ES-I3 (cell line): ENCODE measurements around the gene GOLGA6B.
"Not testable (repeated sequence)": the region's sequence is repeated elsewhere in the genome, so short reads cannot be mapped to it uniquely, and the experiment has no call there.

Experiments
- H3K36me3 ChIP-seq: 2 replicates; pipeline ENCODE4 v1.6.1; 2013; ENCODE audit warnings: mild to moderate bottlenecking, low read length, control low read depth, moderate library complexity; ENCODE audit not compliant: insufficient read depth
- H3K4me1 ChIP-seq: 2 replicates; pipeline ENCODE4 v1.6.1; 2013; ENCODE audit warnings: mild to moderate bottlenecking, control low read depth, low read length; ENCODE audit not compliant: insufficient read depth
- H3K9ac ChIP-seq: 2 replicates; pipeline ENCODE4 v1.6.1; 2013; ENCODE audit warnings: low read depth, mild to moderate bottlenecking, low read length, moderate library complexity
- H3K9me3 ChIP-seq: 2 replicates; pipeline ENCODE4 v1.6.1; 2013; ENCODE audit warnings: mild to moderate bottlenecking, low read length, moderate library complexity; ENCODE audit not compliant: control insufficient read depth, insufficient read depth

Gene GOLGA6B

DNA sequence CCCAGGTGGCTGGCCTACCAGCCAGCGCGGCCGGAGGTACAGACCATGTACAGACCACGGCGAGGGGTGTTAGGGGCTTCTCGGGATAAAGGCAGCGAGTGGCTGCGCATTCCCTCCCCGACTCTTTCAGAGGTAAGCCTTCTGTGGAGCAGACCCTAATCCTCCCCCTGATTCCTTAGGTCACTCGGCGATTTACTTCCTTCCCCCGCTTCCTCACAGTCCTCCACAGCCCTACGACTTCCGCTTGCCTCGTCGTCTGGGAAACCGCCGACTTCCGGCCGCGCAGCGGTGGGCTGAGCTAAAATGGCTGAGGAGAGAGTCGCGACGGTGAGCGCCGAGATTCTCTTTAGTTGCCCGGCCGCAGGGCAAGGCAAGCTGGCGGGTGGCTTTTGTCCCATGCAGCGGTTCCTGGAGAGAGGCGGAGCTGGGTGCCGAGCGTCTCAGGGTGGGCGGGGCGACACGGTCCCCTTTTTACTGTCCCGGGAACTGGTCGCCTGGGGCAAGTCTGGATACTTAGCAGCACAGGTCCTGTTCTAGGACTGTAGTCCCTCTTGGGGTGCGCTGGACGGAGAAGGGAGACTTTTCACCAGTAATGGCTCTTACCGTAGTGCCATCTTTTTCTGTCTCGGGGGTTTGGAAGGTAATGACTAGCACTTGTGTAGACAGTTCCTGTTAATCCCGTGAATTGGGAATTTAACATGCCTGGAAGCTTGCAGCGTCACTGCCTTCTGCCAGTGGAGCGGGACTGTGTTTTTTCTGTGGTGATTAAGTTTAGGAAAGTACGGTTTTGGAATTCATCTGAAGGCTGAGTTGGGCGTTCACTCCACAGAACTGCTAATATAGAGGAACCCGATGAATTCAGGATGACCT is 31.7 kb downstream of the GOLGA6B start, which contains the start of the genes BBS4 and HIGD2B:
BBS4 (plus strand) TSS at position 283 of the 870 bp plus-strand sequence; CDS start at position 304, 21 bp downstream.
HIGD2B (minus strand) TSS at position 258 of the 870 bp plus-strand sequence. CDS start 9,808 bp downstream, outside the sequence.
- H3K36me3 ChIP-seq = no peaks in the 10 kb centered on the region
- H3K4me1 ChIP-seq = no peaks in the 10 kb centered on the region
- H3K9ac ChIP-seq = peak within 1 kb of the TSS; percentile 98
- H3K9me3 ChIP-seq = no peaks in the 10 kb centered on the region

DNA sequence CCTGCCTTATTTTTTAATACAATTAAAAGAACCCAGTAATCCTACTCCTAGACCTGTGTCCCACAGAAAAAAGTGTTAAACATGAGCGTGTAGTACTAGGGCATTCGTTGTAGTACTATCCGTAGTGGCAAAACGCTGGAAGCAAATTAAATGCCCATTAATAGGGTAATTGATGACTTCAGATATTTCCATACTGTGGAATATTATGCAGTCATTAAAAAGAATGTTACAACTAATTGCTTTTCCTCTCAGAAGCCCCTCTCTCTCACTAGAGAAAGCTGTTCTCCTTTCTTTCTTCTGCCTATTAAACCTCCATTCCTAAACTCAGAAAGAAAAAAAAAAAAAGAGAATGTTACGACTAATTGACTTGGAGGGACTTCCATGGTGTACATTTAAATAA is 34.2 kb downstream of the GOLGA6B start:
- H3K36me3 ChIP-seq = no peaks in the 10 kb centered on the region
- H3K9ac ChIP-seq = no peak overlapping the region
- no peaks in the 10 kb centered on the region for H3K4me1 ChIP-seq
- H3K9me3 ChIP-seq = no peaks in the 10 kb centered on the region

DNA sequence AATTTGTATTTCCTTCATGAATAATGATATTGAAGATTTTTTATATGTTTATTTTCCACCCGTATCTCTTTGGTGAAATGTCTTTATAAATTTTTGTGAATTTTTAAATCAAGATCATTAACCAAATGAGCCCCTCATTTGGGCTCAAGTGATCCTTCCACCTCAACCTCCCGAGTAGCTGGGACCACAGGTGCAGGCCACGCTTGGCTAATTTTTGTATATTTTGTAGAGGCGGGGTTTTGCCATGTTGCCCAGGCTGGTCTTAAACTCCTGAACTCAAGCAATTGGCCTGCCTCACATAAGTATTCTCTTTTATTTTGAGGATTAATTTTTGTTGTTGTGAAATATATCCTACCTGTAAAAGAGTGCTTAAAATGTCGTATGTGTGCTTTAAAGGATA is 36.4 kb downstream of the GOLGA6B start:
- Histone ChIP-seq H3K9me3 (no peaks in the 10 kb centered on the region), H3K36me3 (no peaks in the 10 kb centered on the region), H3K9ac (no peak overlapping the region), H3K4me1 (no peaks in the 10 kb centered on the region)

DNA sequence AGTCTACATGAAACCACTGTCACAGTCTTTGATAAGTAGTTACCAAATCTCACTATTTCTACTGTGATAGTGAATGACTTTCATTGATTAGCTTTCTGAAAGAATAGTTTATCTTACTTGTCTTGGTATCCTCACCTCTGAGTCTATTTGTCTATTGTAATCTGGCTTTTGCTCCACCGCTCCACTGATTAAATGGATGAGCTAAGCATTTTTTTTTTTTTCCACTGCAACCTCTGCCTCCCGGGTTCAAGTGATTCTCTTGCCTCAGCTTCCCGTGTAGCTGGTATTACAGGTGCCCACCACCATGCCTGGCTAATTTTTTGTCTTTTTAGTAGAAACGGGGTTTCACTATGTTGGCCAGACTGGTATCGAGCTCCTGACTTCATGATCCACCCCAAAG is 44.4 kb downstream of the GOLGA6B start:
- Histone ChIP-seq H3K4me1 (no peaks in the 10 kb centered on the region), H3K9ac (no peak overlapping the region), H3K9me3 (no peaks in the 10 kb centered on the region), H3K36me3 (no peaks in the 10 kb centered on the region)

GRCh38 chr15:72700076-72700475 is 45.6 kb downstream of the GOLGA6B start:
- Histone ChIP-seq H3K4me1 (no peaks in the 10 kb centered on the region), H3K9ac (no peak overlapping the region), H3K9me3 (no peaks in the 10 kb centered on the region), H3K36me3 (no peaks in the 10 kb centered on the region)

GRCh38 chr15:72706266-72706665 is 51.8 kb downstream of the GOLGA6B start:
- Histone ChIP-seq H3K9ac (no peak overlapping the region), H3K9me3 (no peaks in the 10 kb centered on the region), H3K36me3 (no peaks in the 10 kb centered on the region), H3K4me1 (no peaks in the 10 kb centered on the region)

GRCh38 chr15:72708551-72709303 is 54.2 kb downstream of the GOLGA6B start:
- H3K9ac ChIP-seq, H3K36me3 ChIP-seq, H3K4me1 ChIP-seq, H3K9me3 ChIP-seq: not testable (repeated sequence)
